T-helper 2 cell treated with Interferon-gamma antibody and Interleukin-4, amounts not matched to agents 100 ng/mL and 5 ng/mL, for 36 hours (primary cell): ENCODE data around the gene HHLA2. TPM values are rescaled to one million over a fixed set of nuclear protein-coding genes. Genes with fewer than 3 reads are reported as not detected.
"Not testable (repeated sequence)": the region's sequence is repeated elsewhere in the genome, so short reads cannot be mapped to it uniquely, and the experiment has no call there.

Experiments used
- intact Hi-C: fragments of 100-400 bp; cut with micrococcal nuclease; formaldehyde crosslinking; loops from one replicate; pipeline ENCODE4 v1.15.1; 2023
- total RNA-seq: library from RNA; stranded (reverse); gene quantifications from 2 replicates; pipeline ENCODE4 v1.2.3, GENCODE V29; 2022

HHLA2 gene
- total RNA-seq, 1 donor from 2014 or later = 2.5 TPM

GRCh38 chr3:108338901-108339545, 42.7 kb downstream of the HHLA2 start:
- intact Hi-C loops = loop anchor here (10.0 kb wide), 1 partner anchor 174 kb away; no protein-coding TSS in a partner anchor

GRCh38 chr3:108341911-108342310, 45.6 kb downstream of the HHLA2 start:
- intact Hi-C loops = no loop called here

GRCh38 chr3:108342837-108343486, 46.6 kb downstream of the HHLA2 start:
- intact Hi-C loops = no loop called here

- intact Hi-C loops = no loop called here
Observed at GRCh38 chr3:108343491-108343890, 47.1 kb downstream of the HHLA2 start.

- intact Hi-C loops = no loop called here
Observed at GRCh38 chr3:108345492-108346205, 49.3 kb downstream of the HHLA2 start.

GRCh38 chr3:108346301-108347227, 50.2 kb downstream of the HHLA2 start:
- intact Hi-C loops = no loop called here

- intact Hi-C loops = no loop called here
Observed at GRCh38 chr3:108352176-108352575, 55.8 kb downstream of the HHLA2 start.

- intact Hi-C loops = no loop called here
Observed at GRCh38 chr3:108354562-108354961, 58.2 kb downstream of the HHLA2 start.

GRCh38 chr3:108357042-108357441, 60.7 kb downstream of the HHLA2 start:
- intact Hi-C loops = no loop called here

GRCh38 chr3:108359011-108359410, 62.7 kb downstream of the HHLA2 start:
- intact Hi-C loops = no loop called here

- intact Hi-C loops = no loop called here
Observed at GRCh38 chr3:108376026-108376425, 79.7 kb downstream of the HHLA2 start.

- intact Hi-C loops = no loop called here
Observed at GRCh38 chr3:108377384-108377783, 81.0 kb downstream of the HHLA2 start.

GRCh38 chr3:108378153-108378951, 82.0 kb downstream of the HHLA2 start:
- intact Hi-C loops = no loop called here

- intact Hi-C loops = not testable (repeated sequence)
Observed at GRCh38 chr3:108378952-108379342, 82.6 kb downstream of the HHLA2 start.

GRCh38 chr3:108380128-108380795, 83.9 kb downstream of the HHLA2 start:
- intact Hi-C loops = no loop called here

- intact Hi-C loops = no loop called here
Observed at GRCh38 chr3:108381529-108382140, 85.3 kb downstream of the HHLA2 start.

- intact Hi-C loops = no loop called here
Observed at GRCh38 chr3:108383306-108383705, 87.0 kb downstream of the HHLA2 start.

GRCh38 chr3:108387063-108387462, 90.7 kb downstream of the HHLA2 start:
- intact Hi-C loops = no loop called here
